HG02571 (cell line): ENCODE results near the gene TLE3.

Source experiments
- ATAC-seq: cut with Tn5 transposase; IDR thresholded peaks from one replicate; pipeline ENCODE4 v1.9.1; 2021; ENCODE audit warnings: mild to moderate bottlenecking, moderate library complexity; ENCODE audit not compliant: unreplicated experiment

Gene TLE3

DNA sequence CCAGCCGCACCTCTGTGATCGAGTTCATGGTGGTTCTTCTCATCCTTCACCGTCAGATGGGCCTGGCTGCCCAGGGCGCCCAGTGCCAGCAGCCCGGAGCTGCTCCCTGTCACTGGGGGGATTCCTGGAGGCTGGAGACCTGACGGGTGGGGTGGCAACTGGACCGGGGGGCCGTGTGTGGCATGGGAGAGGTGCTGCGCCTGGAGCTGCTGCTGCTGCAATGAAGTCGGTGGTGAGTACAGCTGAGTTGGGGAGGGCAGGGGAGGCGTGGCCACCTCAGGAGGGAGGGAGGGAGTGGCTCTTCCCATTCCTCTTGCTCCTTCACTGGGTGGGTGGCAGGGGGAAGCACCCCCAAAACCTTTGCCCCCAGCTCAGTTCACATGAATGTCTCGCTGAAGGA lies 31.7 kb downstream of the TLE3 start:
- no peak for ATAC-seq

DNA sequence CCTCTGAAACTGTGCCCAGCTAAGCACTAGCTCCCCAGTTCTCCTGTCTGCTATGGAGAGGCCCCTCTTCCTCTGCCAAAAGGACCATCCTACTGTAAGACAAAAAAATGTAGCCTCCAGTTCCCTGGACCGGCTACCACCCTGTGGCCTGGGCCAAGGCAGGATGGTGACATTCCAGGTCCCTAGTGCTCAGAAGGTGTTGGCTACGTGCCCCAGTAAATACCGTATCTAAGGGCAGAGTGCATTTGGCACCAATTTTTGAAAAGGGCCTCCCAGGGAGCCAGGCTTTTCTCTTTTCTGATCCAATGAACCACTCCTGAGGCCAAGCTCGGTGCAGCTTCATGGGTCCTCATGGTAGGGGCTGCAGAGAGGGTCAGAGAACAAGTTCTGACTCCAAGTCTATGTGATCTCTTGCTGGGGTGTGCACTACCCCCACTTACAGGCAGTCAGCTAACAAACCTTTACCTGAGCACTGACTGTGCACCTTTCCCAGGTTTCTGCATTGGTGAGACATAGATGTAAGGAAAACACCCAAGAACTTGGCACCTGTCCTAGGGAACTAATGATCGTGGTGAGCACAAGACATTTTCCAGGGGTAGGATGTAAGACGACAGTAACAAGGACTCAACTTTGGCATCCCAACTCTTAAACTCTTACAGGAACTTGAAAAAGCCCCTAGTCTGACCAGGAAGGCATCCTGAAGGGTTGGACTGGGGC lies 32.6 kb downstream of the TLE3 start:
- no peak for ATAC-seq

DNA sequence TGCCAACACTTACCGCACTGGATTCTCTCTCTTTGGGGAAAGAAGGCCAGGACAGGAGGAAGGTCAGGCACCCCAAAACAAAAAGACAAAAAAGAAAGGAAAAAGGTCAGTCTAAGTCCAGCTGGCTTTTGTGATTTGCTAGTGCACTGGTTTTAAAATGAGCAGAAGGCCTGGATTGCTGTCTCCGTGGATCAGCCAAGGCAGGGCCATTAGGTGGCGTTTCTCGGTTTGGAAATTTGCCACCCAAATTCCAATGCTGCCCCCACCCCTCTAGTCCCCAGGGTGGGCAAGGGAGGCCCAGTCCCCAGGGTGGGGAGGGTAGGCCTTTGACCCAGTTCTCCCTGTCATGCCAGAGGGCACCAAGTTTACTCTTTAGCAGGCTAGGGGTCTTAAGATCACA lies 33.3 kb downstream of the TLE3 start:
- ATAC-seq = no peak

DNA sequence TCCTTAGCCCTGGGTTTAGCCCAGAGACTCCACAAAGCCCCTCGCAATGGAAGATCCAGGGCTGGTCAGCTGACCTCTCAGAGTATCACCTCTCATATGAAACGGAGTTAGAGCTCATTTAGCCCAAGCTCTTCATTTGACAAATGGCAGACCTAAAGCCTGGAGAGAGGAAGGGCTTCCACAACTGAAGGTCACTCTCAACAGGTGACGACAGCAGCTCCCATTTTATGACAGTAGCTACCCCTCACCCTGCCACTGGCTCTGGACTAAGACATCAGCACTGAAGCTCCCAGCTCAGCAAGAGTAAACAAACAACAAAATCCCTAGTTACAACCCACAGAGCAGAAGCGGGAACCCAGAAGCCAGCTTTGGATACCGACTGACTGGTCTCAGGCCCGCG lies 33.7 kb downstream of the TLE3 start:
- no peak for ATAC-seq

DNA sequence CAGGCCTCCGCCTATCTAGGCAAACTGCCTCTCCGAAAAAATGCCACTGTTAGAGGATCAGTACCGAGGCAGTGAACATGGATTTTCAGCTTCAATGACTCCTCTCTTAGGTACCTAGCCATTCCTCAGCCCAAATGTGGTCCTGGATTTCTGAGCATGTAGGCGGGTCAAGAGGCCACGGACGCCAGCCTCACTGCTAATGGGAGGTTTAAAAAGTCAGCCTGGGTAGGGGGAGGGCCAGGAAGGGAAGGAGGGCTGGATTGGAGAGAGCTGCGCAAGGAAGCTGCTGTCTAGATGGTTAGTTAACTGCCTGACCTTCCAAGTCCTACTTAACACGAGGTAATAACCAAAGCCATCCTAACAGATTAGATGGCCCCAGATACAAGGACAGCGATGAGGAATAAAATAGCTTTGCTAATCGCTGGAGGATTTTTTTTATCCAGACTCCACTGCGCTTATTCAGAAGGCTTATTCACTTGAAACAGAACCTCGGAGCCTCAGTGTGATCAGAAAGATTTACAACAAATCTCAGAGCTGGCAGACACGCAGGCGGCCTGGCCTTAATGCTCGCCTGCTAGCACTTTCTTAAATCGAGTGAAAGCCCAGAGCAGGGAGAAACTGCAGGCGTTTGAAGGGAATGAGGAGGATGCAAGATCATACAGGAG lies 34.3 kb downstream of the TLE3 start:
- ATAC-seq = no peak

DNA sequence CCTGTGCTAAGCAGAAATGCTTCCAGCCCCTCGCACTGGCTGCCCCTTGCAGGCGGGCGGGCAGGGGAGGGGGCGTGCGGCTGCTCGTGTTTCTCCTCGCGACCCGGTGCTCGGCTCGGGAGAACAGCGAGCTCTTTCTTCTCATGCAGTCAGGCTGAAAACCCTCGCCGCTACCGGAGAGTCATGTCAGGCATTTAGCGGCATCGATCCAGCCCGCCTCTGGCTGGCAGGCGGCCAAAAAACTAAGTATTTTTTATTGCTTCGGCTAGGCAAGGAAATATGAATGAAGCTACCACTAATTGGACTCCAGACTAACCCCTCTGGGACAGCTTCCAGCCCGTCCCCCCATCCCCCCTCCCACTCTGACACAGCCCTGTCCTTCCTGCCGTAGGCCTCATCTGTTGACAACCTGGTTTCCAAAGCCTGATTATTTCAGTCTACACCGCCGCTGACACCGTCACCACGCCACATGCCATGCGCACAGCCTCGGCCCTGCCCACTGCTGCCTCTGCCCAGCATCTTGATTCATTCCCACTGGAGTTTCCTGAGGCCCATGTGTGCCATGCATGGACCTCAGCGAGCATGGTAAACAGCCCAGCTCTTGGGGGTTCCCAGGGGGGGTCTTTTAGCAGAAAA lies 35.3 kb downstream of the TLE3 start:
- no peak for ATAC-seq

DNA sequence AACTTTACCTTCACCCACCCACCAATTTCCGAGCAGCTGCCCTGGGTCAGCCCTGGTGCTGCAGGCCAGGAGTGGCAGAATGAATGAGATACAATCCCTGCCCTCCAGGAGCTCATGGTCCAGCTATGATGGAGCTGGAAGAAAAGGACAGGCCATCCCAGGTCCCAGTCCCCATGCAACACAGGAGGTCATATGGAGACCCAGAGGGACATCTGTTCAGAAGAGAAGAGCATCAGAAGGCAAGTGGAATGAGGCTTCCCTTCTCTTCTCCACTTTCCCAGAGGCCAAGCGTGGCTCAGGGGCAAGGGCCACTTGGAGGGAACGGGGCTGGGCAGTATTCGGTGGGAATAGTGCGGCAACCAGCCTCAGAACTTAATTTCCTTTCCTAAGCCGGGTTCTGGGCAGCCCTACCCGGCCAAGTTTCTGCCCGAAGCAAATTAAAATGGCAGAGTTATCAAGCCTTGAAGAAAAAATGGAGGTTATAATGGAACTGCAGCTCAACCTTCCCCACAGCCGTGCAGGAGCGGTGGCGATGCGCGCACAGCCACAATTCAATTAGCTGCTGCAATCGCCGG lies 35.9 kb downstream of the TLE3 start:
- no peak for ATAC-seq

DNA sequence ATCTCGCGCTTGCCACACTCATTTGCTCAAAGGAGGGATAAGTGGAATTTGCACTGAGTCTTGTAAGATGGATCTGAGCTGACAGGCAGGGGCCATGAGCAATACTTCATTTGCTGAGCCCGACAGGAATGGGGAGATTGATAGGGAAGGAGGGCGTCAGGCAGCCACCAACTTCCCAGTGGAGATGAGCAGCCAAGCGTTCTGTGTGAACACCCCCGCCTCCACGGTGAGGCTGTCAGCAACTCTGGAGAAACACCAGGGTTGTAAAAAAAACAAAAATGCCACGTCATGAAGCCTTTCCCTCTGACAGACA lies 36.8 kb downstream of the TLE3 start:
- ATAC-seq = no peak

DNA sequence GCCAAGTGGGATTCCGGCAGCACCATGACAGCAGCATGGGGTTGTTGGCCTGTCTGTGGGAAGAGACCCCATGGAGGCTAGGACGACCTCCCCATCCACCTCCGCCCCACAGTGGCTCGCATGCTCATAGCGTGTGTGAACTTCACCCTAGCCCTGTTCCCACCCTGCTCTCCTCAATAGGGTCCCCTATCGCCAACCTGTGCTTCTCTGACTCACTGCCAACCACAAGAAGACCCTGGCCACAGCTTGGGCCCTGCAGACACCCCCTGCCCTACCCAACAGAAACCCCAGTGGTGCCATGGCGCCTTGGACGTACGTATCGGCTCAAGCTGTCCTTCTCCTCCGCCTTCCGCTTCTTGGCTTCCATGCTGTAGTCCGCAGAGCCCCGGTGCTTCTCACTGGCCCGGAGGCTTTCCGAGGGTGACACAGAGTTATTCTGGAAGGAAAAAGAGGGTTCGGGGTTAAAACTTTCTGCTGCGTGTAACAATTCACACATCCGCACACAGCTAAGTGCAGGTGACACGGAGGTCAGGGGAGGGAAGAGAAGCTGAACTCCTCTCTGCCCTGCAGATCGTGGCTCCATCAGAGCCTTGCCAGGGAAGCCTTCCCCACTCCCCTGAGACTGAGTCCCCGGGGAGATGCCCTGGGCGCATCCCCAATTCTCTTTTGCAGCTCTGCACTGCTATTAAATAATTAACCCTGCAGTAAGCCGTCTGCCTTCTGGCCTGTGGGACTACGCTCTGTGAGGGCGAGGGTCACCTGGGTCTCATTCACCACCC lies 37.3 kb downstream of the TLE3 start:
- no peak for ATAC-seq

DNA sequence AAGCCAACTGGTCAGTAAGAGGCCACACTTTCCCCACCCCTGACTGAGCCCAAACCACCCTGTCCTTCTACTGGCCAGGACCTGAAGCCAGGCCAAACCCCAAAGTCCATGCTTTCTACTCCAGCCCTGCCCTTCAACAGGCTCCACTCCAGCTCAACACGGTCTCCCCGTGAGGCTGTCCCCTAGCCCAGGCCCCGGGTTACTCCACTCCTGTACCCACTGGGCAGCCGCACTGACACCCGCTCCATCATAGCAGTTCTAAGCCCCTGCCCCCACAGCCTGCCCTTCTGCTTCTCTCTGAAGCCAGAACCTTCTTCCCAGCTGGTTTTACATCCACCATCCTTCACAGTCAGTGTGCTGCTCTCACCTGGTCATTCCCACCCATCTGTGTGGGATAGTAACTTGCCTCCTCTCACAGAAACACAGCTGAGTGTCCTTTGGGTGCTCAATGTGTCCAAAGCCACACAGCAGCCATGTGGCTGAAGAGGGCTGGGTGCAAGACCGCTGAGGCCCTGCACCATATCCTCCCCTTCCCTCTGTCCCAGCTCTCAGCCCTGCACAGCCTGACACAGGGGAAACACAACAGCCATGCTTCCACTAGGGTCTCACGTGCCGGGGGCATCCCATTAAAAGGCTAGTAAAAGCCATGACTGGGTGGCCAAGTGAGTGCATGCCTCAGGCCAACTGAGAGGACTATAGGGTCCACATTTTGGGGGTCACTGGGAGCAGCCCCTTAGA lies 38.1 kb downstream of the TLE3 start:
- ATAC-seq = no peak

DNA sequence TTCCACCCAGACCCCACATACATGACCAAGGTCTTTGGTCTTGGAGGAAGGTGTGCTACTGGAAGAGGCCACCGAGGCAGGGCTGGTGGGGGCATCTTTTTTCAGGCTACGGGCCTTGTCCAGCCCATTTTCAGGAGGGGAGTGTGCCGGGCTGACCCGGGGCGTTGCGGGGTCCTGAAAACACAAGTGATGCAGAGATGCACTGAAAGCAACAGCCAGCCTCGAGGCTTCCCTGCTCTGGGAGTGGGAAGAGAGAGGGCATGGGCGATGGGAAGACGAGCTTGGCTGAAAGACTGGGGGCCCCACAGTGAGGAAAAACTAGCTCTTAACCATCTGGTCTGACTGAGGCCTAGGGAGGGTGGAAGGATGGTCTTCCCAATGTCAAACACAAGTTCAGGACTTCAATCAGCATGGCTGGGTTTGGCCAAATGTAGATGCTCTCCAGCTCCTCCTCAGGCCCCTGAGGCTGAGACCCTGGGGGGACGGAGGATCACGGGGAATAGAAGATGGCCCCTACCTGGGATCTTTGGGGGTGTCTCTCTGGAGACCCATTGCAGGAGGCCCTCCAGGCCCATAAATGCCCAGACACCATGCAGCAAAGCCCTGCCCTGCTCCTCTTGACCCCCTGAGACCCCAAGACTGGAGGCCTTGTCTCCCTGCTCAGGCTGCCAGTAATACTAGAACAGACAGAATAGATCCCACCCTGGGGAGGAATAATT lies 38.9 kb downstream of the TLE3 start:
- no peak for ATAC-seq

DNA sequence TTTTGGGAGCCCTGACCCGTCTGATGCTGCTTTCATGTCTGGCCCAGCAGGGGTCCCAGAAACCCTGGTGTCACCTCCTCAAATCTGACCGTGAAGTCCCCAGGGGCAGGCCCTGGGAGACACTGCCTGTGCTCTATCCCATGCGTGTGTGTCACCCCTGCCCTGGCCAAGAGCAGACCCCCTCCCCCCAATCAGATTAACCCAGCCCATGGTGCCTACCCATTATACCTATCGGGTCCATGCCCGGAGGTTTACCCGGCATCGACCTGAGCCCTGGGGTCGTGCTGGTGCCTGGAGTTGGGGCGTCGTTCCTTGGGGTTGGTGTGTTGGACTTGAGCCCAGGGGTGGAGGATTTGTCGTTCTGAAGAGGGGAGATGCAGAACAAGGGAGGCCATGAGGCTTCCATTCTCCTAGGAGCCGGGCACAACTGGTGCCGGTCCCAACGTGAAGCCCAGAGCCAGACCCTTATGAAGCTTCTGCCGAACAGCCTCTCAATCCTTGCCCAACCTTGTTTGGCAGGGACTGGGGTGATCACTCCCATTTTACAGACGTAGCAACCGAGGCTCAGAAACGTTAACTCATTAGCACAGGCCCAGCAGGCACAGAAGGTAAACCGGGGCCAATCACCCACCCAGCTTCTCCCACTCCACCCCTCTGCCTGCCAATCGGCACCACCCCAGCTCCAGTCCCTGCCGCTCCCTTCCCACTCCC lies 39.6 kb downstream of the TLE3 start:
- ATAC-seq = no peak

DNA sequence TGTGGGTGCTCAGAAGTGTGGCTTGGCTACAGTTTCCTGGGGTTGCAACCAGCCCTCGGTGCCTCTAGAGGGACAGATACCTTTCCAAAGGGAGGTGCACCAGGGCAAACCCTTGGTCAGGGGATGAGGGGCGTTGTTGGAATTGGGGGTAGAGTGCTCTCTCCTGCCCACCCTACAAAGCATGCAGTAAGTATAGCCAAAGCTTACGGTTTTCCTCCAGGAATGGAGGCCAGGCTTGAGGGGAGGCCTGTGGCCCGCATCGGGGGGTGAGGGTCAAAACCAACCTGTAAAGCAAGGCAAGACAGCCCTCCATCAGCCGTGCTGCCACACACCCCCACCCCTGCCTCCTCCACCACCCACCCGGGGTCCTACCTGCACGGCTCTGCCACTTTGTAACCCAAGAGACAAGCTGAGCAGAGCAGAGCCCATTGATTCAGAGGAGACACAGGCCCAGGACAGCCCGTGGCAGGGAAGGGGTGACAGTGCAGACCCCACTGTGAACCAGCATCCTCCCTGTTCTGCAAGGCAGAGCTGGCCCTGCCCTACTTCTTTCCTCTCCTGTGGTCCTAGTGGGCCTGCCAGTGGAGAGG lies 41.5 kb downstream of the TLE3 start:
- ATAC-seq = no peak

DNA sequence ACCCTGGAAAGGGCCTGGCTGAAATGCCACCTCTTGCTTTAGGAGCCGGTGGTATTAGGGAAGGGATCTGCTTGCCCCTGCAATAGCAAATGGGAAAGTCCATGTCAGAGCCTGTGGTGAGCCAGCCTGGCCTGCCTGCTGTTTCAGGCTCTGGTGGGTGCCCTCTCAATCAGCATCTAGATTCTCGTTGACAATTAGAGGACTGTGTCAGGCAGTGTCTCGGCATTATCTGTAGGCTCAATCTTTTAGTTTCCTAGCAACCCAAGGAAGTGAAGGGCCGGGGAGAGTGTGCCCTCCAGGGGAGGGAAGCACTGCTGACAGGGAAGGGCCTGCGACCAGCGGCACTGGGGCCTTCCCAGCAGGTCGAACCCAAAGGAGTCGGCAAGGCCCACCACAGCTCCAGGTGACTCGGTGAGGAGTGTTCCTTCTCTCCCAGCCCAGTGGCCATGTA lies 42.1 kb downstream of the TLE3 start:
- no peak for ATAC-seq

DNA sequence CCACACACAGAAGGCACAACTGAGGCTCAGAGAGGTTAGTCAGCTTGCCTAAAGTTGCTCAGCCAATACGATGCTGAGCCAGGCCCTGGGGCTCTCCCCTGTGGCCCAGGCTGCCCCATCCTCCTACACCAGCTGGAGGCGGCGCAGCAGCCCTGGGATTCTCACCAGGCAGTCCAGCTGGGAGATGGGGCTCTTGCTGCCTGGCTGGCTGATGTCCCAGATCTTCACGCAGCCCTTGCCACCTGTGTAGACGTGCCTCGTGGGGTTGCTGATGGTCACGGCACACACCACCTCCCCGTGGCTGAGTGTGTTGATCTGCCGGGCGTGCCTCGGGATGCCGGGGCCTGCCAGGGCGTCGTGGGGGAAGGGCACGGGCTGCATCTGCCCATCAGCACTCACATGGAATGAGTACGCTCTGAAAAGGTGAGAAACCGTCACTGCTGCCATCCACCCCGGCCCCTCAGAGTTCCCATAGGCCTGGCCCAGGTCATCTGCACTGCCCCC lies 42.8 kb downstream of the TLE3 start:
- ATAC-seq = no peak

DNA sequence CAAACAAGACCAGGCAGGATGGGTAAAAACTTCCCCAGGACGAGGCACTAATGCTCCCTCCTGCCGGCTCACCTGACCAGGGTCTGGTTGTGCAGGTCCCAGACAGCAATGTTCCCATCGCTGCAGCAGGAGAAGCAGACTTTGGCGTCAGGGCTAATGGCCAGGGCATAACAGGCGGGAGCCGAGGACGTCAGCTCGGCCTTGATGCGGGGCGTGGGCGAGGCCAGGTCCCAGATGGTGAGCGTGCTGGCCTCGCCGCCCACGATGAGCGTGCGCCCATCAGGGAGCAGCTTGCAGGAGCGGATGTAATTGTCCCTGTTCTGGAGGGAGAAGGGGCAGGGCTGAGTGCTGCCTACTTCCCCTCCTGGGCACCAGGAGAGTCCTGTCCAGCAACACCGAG lies 43.4 kb downstream of the TLE3 start:
- ATAC-seq = no peak

DNA sequence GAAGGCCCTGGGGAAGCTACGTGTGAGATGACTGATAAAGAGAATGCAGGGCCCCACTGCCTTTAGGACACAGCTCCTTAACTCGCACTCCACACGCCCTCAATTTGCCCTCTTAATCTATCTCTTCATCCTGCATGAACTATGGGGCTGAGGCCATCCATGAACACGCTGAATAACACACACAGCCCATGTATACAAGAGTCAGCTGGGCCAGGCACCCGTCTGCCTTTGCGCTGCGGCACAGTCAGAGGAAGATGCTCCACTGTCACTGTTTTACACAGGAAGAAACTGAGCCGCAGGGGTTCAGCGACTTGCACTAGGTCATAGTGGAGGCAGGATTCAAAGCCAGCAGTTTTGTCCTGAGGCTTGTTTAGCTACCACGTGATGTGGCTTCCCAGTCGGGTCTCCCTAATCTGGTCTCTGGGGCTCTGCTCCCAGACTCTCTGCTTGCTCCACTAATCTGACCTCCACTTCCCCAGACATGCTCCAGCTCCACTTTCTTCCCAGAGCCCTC lies 43.9 kb downstream of the TLE3 start:
- no peak for ATAC-seq

DNA sequence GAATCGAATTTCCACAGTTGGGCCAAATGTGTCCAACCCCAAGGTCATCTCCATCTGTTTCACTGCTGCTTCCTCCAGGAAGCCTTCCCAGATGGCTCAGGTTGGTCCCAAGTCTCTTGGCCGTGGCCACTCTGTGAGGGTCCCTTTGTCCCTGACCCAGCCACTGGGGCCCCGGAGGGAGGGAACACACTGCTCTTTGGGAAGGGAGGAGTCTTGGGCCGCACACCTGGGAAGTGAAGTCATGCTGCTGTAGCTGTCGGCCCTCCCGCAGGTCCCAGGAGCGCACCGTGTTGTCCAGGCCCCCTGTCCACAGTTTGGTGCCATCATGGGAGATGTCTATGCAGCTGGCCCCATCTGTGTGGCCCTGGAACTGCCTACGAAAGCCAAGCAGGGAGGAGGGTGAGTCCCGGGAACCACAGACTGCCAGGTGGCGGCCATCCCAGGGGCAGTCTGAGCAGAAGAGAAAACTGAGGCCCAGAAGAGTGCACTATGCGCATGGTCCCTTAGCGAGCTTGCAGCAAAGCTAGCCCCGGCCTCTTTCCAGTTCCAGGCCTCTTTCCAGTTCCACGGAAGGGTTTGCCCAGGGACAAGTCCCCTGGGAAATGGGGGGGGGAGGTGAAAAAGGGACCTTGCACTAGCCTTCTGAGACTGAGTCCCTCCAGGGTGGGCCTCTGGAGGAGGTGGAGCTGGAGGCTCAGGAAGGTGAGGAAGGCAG lies 44.6 kb downstream of the TLE3 start:
- no peak for ATAC-seq
